SKM-1 (cell line): ENCODE results near the gene KIAA0319L.
A peak's percentile ranks its signal among the peaks of the same experiment; 100 is the strongest.
"Not testable (repeated sequence)": the region's sequence is repeated elsewhere in the genome, so short reads cannot be mapped to it uniquely, and the experiment has no call there.

ENCODE experiments used
- DNase-seq: peaks from one replicate; lab custom pipeline; 2025; ENCODE audit not compliant: unreplicated experiment; lab: John Stamatoyannopoulos, UW

The KIAA0319L gene

GRCh38 chr1:35581621-35582020 is 24.4 kb upstream of the KIAA0319L start:
- DNase-seq, result not testable (repeated sequence)

GRCh38 chr1:35580949-35581388 is 23.8 kb upstream of the KIAA0319L start:
- no peak for DNase-seq

GRCh38 chr1:35577071-35577998 is 20.1 kb upstream of the KIAA0319L start:
- peak; percentile 76 for DNase-seq

- DNase-seq, result not testable (repeated sequence)
These were observed 19.5 kb upstream of the KIAA0319L start for GRCh38 chr1:35576766-35577070.

- no peak for DNase-seq
These were observed 19.0 kb upstream of the KIAA0319L start for GRCh38 chr1:35576061-35576765.

GRCh38 chr1:35575416-35575958 is 18.3 kb upstream of the KIAA0319L start:
- no peak for DNase-seq

- no peak for DNase-seq
These were observed 17.6 kb upstream of the KIAA0319L start for GRCh38 chr1:35574655-35575415.

GRCh38 chr1:35574125-35574654 is 17.0 kb upstream of the KIAA0319L start:
- no peak for DNase-seq

- no peak for DNase-seq
These were observed 16.3 kb upstream of the KIAA0319L start, which contains the start of gene TFAP2E for GRCh38 chr1:35573198-35574124. TFAP2E (plus strand) TSS chr1:35573314; CDS start chr1:35573578, 264 bp downstream.

- DNase-seq, result no peak
These were observed 15.1 kb upstream of the KIAA0319L start for GRCh38 chr1:35572296-35572695.

- no peak for DNase-seq
These were observed 14.1 kb upstream of the KIAA0319L start for GRCh38 chr1:35571263-35571662.

- DNase-seq, result no peak
These were observed 13.5 kb upstream of the KIAA0319L start for GRCh38 chr1:35570589-35571137.

GRCh38 chr1:35569936-35570335 is 12.7 kb upstream of the KIAA0319L start:
- DNase-seq, result no peak

- DNase-seq, result peak; percentile 50
These were observed 11.8 kb upstream of the KIAA0319L start for GRCh38 chr1:35568975-35569395.

- DNase-seq, result no peak
These were observed 10.8 kb upstream of the KIAA0319L start for GRCh38 chr1:35567947-35568558.

- DNase-seq, result no peak
These were observed 8.5 kb upstream of the KIAA0319L start for GRCh38 chr1:35565742-35566133.

GRCh38 chr1:35564884-35565741 is 7.9 kb upstream of the KIAA0319L start:
- DNase-seq, result no peak
